Bronchial epithelial cell (primary cell): ENCODE results near the gene CDC25C. TPM values are rescaled to one million over a fixed set of nuclear protein-coding genes. Genes with fewer than 3 reads are reported as not detected.
A peak's percentile ranks its signal among the peaks of the same experiment; 100 is the strongest.

Source experiments
- DNase-seq: peaks from one replicate; pipeline ENCODE4 v3.0.0-alpha.2; 2010; ENCODE audit warnings: low read depth
- FAIRE-seq: peaks from 2 replicates; lab custom pipeline; 2011; peaks lifted over from hg19 to GRCh38; lab: Jason Lieb, UNC
- H3K27me3 ChIP-seq: 2 replicates; pipeline ENCODE4 v1.5.1; 2011; ENCODE audit warnings: low read length; ENCODE audit not compliant: control insufficient read depth, insufficient read depth
- H3K36me3 ChIP-seq: 2 replicates; pipeline ENCODE4 v1.5.1; 2011; ENCODE audit warnings: low read length; ENCODE audit not compliant: control insufficient read depth, insufficient read depth
- H3K4me3 ChIP-seq: 2 replicates; pipeline ENCODE4 v1.5.1; 2011; ENCODE audit warnings: mild to moderate bottlenecking, low read depth, low read length, control low read depth
- CTCF ChIP-seq: IDR thresholded peaks from 2 replicates; pipeline ENCODE4 v1.5.1; 2011; ENCODE audit warnings: mild to moderate bottlenecking, moderate library complexity, low read length, control low read depth, inconsistent platforms; ENCODE audit not compliant: insufficient read depth, severe bottlenecking
- total RNA-seq: library from RNA; depleted of rRNA; stranded (reverse); fragments of >200 nt; gene quantifications from 2 replicates; pipeline ENCODE4 v1.2.1, GENCODE V29; 2014

The CDC25C gene
- total RNA-seq, 1 donor from 2014 or later, result 0.26 TPM

GRCh38 chr5:138351517-138351916 is 19.9 kb upstream of the CDC25C start:
- no peak for DNase-seq
- Histone ChIP-seq H3K27me3 (no peaks in the 10 kb centered on the region), H3K36me3 (peaks cover 13% of the 10 kb centered on the region), H3K4me3 (no peak overlapping the region)
- FAIRE-seq, result no peak
- no peak for TF ChIP-seq CTCF

- no peak for TF ChIP-seq CTCF
- no peak overlapping the region for H3K4me3 ChIP-seq
- FAIRE-seq, result no peak
- no peak for DNase-seq
- H3K36me3 ChIP-seq, result peaks cover 13% of the 10 kb centered on the region
- H3K27me3 ChIP-seq, result no peaks in the 10 kb centered on the region
Measured at GRCh38 chr5:138351056-138351455, 19.5 kb upstream of the CDC25C start.

- H3K36me3 ChIP-seq, result peaks cover 13% of the 10 kb centered on the region
- H3K27me3 ChIP-seq, result no peaks in the 10 kb centered on the region
- no peak for DNase-seq
- no peak for TF ChIP-seq CTCF
- no peak overlapping the region for H3K4me3 ChIP-seq
- FAIRE-seq, result no peak
Measured at GRCh38 chr5:138350563-138350890, 18.9 kb upstream of the CDC25C start.

GRCh38 chr5:138349852-138350562 is 18.4 kb upstream of the CDC25C start:
- peaks cover 16% of the 10 kb centered on the region for H3K36me3 ChIP-seq
- no peaks in the 10 kb centered on the region for H3K27me3 ChIP-seq
- no peak overlapping the region for H3K4me3 ChIP-seq
- FAIRE-seq (no peak), DNase-seq (peak; percentile 75)
- no peak for TF ChIP-seq CTCF

GRCh38 chr5:138346889-138347288 is 15.3 kb upstream of the CDC25C start:
- DNase-seq, result no peak
- Histone ChIP-seq H3K36me3 (peaks cover 23% of the 10 kb centered on the region), H3K4me3 (no peak overlapping the region), H3K27me3 (no peaks in the 10 kb centered on the region)
- no peak for TF ChIP-seq CTCF
- FAIRE-seq, result no peak

- no peak for TF ChIP-seq CTCF
- no peak overlapping the region for H3K4me3 ChIP-seq
- FAIRE-seq (no peak), DNase-seq (no peak)
- H3K36me3 ChIP-seq, result peaks cover 25% of the 10 kb centered on the region
- H3K27me3 ChIP-seq, result no peaks in the 10 kb centered on the region
Measured at GRCh38 chr5:138344887-138345622, 13.5 kb upstream of the CDC25C start.
